HuH-7 (cell line): ENCODE data around the gene CHMP6.
A peak's percentile ranks its signal among the peaks of the same experiment; 100 is the strongest.

Source experiments
- DNase-seq: peaks from one replicate; pipeline ENCODE4 v3.0.0; 2011; ENCODE audit warnings: low spot score

CHMP6 gene

DNA sequence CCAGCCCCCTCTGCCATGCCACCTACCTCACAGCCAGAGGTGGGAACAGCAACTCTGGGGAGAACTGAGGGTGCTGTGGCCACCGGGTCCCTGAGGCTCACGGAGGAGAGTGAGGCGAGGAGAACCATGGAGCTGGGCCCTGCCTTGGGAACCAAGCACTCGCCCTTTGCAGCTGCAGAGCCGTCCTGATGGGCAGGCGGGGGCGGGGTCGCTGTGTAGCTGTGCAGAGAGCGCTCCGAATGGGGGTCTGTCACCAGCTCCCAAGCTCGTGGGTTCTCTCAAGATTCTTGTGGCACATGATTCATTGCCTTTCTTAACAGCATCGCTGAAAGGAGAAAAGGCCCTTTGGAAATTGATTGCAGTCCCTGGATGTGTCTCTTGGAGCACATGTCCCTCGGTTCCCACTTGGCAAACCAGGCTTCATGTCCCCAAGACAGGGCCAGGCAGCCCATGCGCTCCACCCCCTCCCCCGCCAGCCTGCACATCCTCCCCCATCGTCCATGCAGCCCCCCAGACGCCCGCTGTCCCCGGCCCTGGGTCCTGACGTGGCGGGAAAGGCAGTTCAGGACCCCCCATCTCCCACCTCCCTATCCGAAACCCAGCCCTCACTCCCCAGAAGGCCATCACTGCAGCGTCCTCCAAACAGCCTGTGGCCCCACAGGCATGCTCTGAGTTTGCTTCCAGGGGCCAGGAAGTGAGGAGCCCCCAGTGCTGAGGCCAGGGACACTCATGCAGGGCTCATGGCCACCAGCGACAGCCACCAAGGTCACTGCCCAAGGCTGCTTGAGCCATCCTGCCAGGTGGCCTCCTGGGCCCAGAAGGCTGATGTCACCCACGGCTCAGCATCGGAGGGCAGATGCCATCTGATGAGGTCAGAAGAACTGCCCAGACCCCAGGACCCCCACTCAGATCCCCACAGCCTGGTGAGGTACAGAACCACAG is 20.6 kb upstream of the CHMP6 start:
- no peak for DNase-seq

- no peak for DNase-seq
These were observed 19.8 kb upstream of the CHMP6 start for GRCh38 chr17:80971704-80972304.

DNA sequence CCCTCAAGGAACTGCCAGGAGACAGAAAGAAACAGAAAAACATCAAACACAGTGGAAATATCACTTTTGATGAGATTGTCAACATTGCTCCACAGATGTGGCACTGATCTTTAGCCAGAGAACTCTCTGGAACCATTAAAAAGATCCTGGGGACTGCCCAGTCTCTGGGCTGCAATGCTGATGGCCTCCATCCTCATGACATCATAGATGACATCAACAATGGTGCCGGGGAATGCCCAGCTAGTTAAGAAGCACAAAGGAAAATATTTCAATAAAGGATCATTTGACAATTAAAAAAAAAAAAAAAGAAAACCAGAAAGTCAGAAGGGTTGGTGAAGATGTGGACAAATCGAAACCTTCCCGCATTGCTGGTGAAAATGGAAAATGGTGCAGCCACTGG is 14.9 kb upstream of the CHMP6 start:
- no peak for DNase-seq

DNA sequence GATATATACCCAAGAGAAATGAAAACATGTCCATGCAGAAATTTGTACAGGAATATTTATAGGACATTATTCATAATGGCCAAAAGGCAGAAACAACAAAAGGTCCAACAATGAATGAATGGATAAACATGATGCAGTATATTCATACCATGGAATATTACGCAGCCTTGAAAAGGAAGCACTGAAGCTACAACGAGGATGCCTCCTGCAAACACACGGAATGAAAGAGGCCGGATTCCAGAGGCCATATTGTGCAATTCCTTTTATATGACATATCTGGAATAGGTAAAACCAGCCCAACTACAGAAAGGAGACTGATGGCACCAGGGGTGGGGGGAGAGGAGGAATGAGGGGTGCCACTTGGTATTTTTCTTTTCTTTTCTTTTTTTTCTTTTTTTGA is 14.5 kb upstream of the CHMP6 start:
- DNase-seq: no peak

- no peak for DNase-seq
These were observed 12.8 kb upstream of the CHMP6 start for GRCh38 chr17:80978499-80979497.

GRCh38 chr17:80979547-80980378 is 11.9 kb upstream of the CHMP6 start:
- no peak for DNase-seq

- no peak for DNase-seq
These were observed 11.1 kb upstream of the CHMP6 start for GRCh38 chr17:80980397-80981061.

DNA sequence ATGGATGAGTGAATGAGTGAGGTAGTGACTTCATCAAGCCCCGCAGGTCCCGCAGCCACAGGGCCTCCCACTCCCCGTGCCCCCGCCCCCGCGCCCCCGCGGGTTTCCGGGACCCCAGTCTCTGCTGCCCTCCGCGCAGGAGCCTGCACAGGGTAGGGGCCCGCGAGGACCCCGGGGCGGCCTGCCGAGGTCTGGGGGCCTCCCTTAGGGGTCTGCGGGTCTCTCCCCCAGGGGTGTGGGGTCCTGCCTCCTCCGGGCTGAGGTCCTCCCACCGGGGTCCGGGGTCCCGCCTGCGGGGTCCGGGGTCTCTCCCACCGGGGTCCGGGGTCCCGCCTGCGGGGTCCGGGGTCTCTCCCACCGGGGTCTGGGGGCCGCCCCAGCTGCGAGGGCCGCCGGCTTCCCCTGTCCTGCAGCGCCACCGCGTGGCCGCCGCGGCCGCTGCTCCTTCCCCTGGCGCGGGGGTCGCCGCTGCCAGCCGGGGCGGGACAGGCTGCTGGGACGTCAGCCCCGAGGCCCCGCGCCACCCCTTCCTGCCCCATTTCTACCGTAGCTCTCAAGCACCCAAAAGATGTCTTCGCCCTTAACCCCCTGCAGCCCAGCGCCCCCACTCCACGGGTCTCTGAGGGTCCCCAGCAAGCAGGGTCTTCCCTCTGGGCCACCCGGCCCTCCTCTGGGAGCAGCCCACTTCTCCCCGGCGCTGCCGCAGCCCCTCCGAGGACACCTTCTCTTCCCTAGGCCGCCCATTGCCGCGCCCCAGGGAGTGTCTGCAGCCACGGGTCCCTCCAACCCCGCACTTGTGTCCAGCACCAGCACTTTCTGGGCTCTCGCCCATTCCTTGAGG is 10.4 kb upstream of the CHMP6 start:
- DNase-seq: peak; percentile 83

GRCh38 chr17:80981929-80982425 is 9.7 kb upstream of the CHMP6 start:
- DNase-seq: no peak

- no peak for DNase-seq
These were observed 9.1 kb upstream of the CHMP6 start for GRCh38 chr17:80982426-80982974.

- no peak for DNase-seq
These were observed 8.1 kb upstream of the CHMP6 start for GRCh38 chr17:80983545-80983944.

DNA sequence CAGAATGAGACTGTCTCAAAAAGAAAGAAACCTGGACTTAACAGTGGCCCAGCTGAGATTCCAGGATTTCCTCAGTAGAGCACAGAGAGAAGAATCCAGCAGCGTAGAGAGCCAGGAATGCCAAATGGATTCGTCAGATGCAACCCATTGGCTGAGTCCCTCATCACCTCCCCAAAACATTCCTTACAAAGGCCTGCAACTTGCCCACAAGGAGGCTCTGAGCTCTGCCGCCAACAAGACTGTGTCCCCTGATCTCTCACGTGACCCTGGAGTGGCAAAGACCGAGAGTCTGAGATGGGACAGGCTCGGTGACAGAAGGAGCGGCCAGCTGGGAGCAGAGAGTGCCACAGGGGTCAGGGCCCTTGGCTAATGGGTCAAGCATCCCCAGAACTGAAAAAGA is 6.9 kb upstream of the CHMP6 start:
- no peak for DNase-seq

- DNase-seq: no peak
These were observed 5.6 kb upstream of the CHMP6 start for GRCh38 chr17:80986046-80986445.

GRCh38 chr17:80986816-80987475 is 4.7 kb upstream of the CHMP6 start:
- DNase-seq: no peak

- DNase-seq: no peak
These were observed 3.6 kb upstream of the CHMP6 start for GRCh38 chr17:80987941-80988461.

GRCh38 chr17:80989586-80989913 is 2.1 kb upstream of the CHMP6 start:
- no peak for DNase-seq

DNA sequence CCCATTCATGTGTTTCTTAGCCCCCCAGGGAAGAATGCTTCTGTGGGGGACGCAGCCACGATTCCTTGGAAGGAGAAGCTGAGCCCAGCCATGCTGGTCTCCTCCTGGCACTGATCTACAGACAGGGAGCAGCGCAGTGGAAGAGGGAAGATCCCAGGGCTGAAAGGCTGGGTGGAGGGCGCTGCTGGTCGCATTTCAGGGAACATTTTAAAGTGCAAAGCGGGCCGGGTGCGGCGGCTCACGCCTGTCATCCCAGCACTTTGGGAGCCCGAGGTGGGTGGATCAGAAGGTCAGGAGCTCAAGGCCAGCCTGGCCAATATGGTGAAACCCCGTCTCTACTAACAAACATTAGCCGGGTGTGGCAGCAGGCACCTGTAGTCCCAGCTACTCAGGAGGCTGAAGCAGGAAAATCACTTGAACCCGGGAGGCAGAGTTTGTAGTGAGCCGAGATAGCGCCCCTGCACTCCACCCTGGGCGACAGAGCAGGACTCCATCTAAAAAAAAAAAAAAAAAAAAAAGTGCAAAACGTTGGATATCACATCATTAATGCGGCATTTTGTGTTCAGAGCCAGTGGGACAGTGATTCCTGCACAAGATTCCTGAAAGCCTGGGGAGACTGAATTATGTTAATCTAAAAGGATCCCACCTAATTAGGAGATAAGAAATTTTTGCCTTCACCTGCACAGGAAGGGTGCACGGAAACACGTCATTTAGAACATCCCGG is 558 bp upstream of the CHMP6 start:
- peak; percentile 72 for DNase-seq
